ENCODE data around the gene ACSM5.
A peak's percentile ranks its signal among the peaks of the same experiment; 100 is the strongest.
"Not testable (repeated sequence)": the region's sequence is repeated elsewhere in the genome, so short reads cannot be mapped to it uniquely, and the experiment has no call there.

ACSM5 gene

DNA sequence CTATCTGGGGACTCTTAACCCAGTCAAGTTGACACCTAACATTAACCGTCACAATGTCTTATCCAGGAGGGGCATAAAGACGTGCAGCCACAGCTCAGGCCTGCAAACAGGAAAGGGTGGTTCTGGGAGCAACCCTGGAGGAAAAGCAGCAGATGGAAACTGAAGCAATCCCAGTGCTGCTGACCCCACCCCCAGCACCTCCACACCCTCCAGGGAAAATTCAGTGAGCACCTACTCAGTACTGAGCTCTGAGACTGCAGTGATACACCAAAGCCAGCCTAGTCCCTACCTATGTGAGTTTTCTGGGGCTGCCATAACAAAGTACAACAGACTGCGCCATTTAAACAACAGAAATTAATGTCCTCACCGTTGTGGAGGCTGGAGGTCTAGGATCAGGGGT is 32.5 kb downstream of the ACSM5 start:
- not testable (repeated sequence) for FAIRE-seq; DNase-seq (ENCODE audit: low spot score)

DNA sequence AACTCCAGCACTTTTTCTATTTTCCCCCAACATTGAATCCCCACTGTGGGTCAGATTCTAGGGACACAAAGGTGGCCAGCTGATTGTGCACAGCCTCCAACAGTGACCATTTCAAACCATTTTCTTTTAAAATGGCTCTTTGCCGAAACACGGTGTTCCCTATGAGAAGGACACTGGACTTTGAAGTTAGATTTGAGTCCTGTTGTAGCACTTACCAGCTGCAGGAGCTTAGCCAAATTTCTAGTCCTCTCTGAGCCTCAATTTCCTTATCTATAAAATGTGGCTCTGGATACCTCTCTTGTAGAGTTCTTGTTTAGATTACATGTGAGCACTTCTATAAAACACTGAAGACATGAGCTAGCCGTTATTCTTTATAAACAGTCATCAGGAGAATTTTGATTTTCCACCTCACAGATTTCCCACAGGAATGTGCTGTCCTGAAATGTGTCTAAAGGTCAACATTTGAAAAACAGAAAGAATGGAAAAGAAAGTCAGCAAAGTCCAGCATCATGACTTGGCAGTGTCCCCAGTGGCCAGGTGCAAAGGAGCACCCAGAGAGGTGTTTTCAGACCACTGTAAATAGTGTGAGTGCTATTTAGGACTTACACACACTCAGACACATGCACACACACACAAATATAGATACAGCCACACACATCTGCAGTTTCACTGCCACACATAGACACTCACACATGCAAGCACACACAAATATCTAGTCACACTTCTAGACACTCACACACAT is 37.5 kb downstream of the ACSM5 start:
- DNase-seq (ENCODE audit: low spot score) = not testable (repeated sequence)
- peak; percentile 79 for FAIRE-seq

DNA sequence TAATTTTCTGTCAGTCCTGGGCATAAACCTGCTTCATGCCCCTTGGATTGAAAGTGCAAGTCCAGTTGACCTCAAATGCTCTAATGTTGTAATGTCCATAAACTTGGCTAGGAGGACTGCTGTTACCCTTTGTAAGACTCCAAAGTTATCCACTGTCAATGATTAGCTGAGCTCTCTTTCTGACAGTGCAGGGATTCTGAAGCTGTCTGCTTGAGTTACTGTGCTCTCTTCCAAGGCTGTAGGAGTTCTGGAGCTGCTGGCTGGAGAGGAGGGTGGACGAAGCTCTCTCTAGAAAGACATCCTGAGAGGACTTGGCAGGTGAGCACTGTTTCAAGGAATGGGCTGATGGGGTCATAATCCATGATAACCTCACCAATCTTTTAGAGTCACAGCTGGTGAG is 42.0 kb downstream of the ACSM5 start, which contains the start of gene ACSM2A:
Gene ACSM2A (plus strand): TSS at position 158 of the 400 bp plus-strand sequence. CDS start 8,594 bp downstream, outside the sequence.
- FAIRE-seq; DNase-seq (ENCODE audit: low spot score): not testable (repeated sequence)

DNA sequence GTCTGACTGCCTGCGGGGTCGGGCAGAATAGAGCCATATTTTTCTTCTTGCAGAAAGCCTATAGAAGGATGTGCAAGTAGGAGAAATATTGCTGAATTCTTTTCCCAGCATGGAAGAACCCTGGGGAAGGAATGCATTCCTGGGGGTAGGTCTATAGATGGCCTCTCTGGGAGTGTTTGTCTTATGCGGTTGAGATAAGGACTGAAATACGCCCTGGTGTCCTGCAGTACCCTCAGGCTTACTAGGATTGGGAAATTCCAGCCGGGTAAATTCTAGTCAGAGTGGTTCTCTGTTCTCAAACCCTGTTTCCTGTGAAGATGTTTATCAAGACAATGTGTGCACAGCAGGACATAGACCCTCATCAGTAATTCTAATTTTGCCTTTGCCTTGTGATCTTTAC is 44.3 kb downstream of the ACSM5 start:
- not testable (repeated sequence) for FAIRE-seq; DNase-seq (ENCODE audit: low spot score)

DNA sequence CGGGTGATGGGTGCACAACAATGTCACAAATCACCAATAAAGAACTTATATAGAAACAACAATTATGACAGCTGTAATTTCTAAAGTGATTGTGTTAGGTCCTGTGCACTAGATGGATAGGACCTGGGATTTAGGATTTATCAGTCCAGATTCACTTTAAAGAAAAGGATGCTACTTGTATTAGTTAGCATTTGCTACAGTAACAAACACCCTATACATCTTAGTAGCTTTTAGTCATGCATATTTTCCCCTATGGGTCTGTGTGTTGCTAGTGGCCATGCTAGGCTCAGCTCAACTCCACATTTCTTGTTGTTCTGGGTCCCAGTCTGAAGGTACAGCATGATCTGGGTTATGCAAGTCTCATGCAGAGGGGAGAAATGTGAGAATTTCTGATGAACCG is 49.9 kb downstream of the ACSM5 start:
- not testable (repeated sequence) for DNase-seq (ENCODE audit: low spot score); FAIRE-seq

DNA sequence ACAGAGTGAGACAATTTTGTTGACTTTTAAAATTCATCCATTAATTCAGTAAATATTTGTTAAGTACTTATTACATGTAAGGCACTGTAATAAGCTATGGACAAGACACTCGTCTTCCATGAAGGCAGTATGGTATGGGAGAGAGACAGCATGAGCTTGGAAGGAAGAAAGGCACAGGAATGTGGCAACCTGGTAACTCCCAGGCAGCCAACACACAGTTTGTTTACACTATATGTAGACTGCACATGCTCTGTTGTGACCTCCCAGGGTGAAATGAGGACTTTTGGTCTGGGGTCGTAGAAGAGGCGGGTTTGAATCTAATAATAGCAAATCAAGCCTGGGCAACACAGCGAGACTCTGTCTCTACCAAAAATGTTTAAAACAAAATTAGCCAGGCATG is 51.0 kb downstream of the ACSM5 start:
- FAIRE-seq; DNase-seq (ENCODE audit: low spot score): not testable (repeated sequence)

DNA sequence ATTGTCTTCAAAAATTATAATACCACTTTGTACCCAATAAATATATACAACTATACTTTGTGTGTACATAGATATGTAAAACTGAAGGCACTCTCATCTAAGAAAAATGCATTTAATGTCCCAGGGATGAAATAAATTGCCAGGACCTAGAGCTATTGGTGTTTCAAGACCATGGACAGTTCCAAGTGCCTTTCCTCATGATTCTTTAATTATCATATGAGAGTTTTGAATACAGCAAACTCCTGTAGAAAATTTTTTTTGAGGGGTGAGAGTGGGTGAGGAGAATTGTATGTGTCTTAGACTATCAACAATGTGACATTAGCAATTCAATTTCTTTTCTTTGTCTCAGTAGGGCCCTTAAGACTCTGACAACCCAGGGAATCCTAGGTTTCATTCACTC is 59.6 kb downstream of the ACSM5 start:
- not testable (repeated sequence) for FAIRE-seq; DNase-seq (ENCODE audit: low spot score)

DNA sequence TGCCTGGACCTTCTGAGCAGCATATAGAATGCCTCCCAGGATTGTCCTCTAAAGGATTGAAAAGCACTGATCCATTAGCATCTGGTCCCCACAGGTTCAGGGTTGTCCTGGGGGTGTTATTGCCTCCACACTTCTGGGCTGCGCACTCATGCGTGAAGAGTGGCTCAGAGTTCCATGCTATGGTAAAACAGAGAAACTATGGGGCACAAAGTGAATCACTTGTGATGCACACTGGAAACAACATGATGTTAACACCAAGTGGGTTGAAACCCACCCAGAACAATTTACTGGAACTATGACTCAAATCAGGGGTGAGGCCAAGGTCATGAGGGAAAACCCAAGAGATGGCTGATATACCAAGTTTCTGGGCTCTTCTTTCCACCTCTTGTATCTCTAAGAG is 60.6 kb downstream of the ACSM5 start:
- not testable (repeated sequence) for FAIRE-seq; DNase-seq (ENCODE audit: low spot score)

DNA sequence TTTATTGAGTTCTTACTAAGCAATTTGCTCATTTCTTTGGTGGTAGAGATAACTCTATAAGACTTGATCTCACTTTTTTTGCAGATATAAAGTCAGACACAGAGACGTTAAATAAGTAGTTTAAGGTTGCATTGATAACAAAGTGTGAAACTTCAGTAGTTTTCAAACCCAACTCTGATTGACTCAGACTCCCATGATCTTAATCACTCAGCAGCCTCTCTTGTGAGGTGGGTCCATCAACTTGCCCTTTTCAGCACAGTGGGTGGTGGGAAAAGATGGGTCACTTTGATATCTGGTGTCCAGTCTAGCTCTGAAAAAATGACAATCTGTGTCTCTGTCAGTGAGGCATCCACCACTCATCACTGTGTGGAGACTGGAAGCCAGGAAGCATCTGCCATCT is 61.4 kb downstream of the ACSM5 start:
- not testable (repeated sequence) for FAIRE-seq; DNase-seq (ENCODE audit: low spot score)

DNA sequence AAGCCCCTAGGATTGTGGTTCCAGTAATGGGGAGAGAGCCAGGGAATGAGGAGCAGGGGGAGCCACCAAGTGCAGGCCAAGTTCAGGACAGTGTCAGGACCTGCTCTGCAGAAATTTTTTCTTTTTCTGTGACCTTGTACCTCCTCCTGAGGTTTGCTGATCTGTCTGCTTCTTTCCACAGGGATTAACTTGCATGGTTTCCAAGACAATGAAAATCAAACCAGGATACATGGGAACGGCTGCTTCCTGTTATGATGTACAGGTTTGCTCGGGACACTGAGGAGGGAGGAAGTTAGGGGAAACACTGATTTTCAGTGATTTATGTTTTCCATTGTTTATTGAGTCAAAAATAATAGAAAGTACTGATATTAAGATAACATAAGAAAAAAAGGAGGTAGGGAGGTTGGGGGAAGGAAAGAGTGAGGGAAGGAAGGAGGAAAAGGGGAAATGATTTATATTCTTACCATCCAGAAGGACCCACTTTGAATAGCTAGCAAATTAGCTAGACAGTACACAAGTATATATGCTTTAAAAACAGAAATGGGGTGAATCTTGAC is 67.9 kb downstream of the ACSM5 start:
- FAIRE-seq; DNase-seq (ENCODE audit: low spot score): not testable (repeated sequence)

DNA sequence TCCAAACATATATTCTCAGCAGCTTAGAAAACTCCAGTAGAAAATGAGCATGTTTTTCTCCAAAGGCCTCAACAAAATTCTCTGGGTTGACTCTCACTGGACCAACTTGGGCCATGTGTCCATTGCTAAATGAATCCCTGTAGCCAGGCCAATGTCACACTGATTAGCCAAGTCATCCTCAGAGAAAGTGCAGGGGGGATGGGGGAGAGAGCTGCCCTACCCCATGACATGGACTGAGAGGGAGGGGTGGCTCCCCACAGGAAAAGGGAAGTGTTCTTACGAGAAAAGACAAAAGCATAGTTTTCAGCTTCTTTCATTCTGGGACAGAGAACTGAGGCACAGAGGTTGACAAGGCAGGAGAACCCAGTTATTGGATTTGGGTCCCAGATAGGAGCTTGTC is 74.7 kb downstream of the ACSM5 start:
- not testable (repeated sequence) for FAIRE-seq; DNase-seq (ENCODE audit: low spot score)

DNA sequence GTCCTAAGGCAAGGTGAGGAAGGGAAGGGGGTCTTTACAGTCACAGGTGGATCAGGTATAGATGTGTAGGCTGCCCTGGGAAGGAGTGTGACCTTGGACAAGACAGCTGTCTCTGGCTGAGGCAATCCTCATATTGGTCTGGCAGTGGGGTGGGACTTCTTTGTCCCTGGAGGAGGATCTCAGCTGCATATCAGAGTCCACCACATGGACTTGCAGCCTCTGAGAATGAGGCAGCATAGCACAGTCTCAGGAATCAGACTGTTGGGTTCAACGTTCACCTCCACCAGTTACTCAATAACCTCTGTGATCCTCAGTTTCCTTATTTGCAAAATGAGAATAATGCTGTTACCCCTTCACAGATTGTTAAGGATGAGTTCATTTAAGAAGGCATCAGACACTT is 75.4 kb downstream of the ACSM5 start:
- no peak for DNase-seq (ENCODE audit: low spot score)

DNA sequence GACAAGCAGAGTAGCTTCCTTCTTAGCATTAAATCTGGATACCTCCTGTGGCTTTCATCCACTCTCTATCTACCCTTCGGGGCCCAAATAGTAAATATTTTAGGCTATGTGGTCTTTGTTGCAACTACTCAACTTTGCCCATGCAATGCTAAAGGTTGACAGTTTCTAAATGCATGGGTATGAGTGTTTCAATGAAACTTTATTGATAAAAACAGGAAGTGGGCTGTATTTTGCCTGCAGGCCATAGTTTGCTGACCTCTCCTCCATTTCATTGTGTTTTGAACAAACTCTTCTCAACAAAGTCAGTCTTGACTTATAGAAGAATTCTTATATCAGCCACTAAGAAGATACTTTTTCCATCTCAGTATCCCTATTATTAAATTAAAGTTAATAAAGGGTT is 76.1 kb downstream of the ACSM5 start:
- DNase-seq (ENCODE audit: low spot score) = no peak
- no peak for FAIRE-seq

More for the DNA sequence above, 75.4 kb downstream of the ACSM5 start:
- FAIRE-seq = no peak

Data from RCC 7860 (cell line).